GM19328 (cell line): ENCODE data around the gene TRDN.
"Not testable (repeated sequence)": the region's sequence is repeated elsewhere in the genome, so short reads cannot be mapped to it uniquely, and the experiment has no call there.

ENCODE experiments used
- ATAC-seq: cut with Tn5 transposase; IDR thresholded peaks from one replicate; pipeline ENCODE4 v1.9.1; 2021; ENCODE audit warnings: mild to moderate bottlenecking, moderate library complexity; ENCODE audit not compliant: unreplicated experiment

TRDN gene

GRCh38 chr6:123565529-123565928, 71.2 kb downstream of the TRDN start:
- ATAC-seq = no peak

DNA sequence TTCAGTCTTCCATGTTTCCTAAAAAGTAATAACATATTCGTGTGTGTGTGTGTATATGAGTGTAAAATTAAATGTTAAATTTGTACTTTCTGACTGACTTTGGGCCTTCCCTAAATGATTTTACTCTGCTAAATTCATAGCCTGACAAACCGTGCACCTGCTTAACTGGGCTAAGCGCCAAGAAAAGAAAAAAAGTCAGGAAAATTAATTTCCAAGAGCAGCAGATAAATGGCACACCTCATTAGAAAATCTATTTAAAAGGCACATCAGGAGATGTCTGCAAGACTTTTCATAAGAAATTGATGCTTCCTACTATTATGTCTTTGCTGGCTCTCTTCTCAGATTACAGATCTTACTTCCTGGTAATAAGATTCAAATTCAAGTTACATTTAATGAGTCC, 72.4 kb downstream of the TRDN start:
- no peak for ATAC-seq

GRCh38 chr6:123562677-123563076, 74.1 kb downstream of the TRDN start:
- no peak for ATAC-seq

- no peak for ATAC-seq
Observed at GRCh38 chr6:123562264-123562663, 74.5 kb downstream of the TRDN start.

- not testable (repeated sequence) for ATAC-seq
Observed at GRCh38 chr6:123559816-123560215, 76.9 kb downstream of the TRDN start.

DNA sequence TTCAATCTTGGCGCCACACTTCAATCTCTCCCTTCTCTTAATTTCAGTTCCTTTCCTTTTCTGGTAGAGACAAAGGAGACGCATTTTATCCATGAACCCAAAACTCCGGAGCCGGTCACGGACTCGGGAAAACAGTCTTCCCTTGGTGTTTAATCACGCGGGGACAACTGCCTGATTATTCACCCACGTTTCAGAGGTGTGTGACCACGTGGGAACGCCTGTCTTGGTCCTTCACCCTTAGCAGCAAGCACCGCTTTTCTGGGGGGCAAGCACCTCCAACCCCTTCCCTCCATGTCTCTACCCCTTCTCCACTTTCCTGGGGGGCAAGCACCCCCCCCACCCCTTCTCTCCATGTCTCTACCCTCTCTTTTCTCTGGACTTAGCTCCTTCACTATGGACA, 79.3 kb downstream of the TRDN start:
- not testable (repeated sequence) for ATAC-seq

GRCh38 chr6:123551939-123552707, 84.6 kb downstream of the TRDN start:
- ATAC-seq = no peak

DNA sequence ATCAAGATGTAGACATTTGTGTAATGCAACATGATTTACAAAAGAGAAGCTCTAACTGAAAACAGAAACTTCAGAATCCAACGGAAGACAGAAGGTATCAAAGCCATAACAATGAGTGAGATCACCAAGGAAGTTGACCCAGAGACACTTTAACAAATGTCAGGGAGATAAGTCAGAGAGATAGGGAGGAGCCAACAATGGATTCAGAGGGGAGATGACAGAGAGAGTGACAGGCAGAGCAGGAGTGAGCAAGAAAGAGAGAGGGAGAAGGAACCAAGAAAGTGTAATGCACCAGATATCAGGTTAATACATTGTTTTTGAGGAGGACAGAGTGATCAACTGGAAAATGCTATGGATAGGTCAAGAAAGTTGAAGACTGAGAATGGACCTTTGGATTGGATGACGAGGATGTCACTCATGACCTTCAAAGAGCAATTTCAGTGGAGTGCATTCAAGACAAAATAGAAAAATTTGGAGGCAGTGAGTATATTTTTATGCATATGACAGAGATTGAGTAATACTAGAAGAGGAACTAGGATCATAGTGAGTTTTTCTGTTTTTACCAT, 86.6 kb downstream of the TRDN start:
- ATAC-seq = no peak

GRCh38 chr6:123549476-123549875, 87.3 kb downstream of the TRDN start:
- ATAC-seq = no peak

DNA sequence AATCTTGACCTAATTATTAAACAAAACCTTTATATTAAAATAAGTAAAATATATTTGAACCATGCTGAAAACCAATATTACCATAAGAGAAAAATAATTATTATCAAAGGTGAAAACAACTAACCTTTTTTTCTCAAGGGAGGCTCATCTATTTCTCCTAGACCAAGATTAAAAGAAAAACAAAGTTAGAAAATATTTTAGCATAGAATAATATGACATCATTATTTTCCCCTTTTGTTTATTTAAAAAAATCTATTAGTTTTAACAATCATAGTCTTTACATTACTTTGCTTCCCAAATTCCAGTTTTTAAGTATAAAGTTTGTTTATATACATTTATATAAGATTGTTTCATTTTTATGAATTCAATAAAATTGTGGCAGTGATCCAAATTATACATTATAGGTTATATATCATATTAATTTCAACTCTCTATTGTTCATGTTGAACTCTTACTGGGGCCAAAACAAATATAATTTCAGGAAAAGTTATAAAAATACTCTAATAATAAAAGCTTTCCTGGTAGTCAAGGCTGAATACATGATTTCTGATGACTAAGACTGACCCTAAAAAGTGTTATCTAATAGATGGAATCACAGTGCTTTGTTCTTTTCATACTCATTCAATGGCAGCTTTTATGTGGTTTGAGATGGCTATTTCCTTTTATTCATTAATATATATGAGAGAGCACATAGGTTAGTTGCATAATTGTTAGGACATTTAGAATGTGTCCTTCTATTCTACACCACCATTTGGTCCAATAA, 89.4 kb downstream of the TRDN start:
- no peak for ATAC-seq

DNA sequence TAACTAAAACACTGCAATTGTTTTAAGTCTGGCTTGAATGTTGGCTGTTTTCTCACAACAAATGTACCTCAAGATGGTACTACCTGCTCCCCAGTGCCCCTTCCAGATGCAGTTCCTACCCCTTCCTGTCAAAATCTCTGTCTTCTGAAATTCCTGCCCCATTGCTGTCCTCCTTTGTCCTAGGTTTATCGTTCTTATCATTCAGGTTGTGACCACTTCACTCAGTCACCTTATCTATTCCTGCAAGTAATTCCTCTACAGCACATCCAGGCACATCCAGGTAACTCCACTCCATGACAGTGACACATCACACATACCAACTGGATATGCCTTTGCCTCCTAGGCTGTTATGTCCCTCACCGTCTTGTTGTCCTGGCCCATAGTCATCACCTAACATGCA, 90.2 kb downstream of the TRDN start:
- ATAC-seq = no peak

DNA sequence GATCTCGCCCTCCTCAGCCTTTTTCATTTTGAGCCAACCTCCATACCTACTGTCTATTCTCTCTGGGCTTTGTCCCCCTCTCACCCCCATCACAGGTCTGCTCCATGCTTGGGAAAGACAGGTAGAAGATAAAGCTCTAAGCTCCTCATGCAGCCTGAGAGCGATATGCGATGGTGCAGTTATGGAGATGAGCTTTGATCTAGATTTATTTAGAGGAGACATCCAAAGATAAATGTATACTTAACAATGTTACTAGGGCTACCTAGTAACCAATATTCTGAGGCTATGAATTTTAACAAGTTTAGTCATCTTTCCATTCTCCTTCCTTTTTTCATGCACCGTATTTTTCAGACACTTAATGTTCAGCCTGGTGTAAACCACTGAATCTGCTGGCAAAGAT, 95.3 kb downstream of the TRDN start:
- ATAC-seq = no peak

DNA sequence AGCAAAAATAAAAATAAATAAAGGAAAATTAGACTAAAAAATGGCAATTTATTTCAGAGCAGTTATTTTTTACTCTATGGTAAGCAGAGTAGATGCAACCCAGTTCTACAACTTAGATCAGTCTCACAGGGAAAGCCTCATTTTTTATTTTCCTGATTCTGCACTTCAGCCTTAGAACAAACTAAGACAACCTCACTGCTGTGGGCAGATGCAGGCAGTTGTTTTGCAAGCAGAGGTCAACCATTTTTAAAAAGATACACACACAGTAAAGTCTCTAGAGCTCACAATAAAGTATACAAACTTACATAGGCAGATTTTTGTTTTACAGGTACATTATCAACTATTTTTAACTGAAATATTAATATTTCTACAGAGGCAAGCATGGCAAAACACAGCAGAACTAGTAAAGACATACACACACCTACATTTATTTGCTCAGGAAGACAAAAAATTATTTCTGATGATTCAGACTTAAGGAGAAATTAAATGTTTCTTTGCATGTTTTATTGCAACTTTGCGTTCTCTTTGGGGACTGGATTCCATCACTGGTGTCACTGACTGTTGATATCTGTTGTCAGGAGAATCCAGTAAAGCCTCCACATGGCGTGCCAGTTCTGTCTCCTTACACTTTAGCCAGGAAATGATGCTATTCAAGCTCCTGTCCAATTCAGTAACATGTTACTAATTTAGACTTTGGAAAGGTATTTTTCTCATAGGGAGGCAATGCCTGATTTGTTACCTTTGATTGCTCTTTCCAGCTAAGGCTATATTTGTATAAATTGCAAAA, 102.7 kb downstream of the TRDN start:
- no peak for ATAC-seq

DNA sequence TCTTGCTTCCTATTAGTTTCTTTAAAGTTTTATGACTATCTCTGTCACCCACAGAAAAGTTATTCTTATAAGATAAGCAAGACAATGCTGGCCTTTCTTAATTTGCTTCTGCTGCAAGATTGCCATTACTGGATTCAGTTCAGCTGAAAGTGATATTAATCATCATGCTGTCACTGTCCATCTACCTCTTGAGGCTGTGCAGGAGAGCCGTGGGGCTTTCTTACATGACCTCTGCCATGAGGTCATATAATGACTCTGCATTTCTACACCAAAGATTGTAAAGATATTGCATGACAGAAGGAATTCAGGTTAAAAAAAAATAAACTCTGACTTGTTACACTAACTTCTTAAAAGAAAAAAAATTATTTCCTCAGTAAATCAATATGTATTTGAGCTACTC, 106.9 kb downstream of the TRDN start:
- no peak for ATAC-seq

DNA sequence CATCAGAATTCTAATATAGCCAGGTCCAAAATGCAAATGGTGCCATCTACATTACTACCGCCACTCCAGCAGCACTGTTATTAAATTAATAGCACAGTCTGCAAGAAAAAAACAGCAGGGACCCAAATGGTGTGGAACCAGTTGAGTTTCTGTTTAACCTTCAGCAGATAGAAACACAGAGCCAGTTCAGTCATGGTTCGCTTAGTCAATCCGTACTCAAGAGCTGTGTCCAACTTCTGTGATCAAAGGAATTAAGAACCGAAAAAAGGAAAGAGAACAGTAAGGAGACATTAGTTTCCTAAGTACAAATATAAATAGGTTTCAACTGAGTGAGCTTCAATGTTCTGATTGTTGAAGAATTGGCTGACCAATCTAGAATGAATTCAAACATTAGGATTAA, 107.7 kb downstream of the TRDN start:
- no peak for ATAC-seq

GRCh38 chr6:123527406-123527805, 109.3 kb downstream of the TRDN start:
- no peak for ATAC-seq

DNA sequence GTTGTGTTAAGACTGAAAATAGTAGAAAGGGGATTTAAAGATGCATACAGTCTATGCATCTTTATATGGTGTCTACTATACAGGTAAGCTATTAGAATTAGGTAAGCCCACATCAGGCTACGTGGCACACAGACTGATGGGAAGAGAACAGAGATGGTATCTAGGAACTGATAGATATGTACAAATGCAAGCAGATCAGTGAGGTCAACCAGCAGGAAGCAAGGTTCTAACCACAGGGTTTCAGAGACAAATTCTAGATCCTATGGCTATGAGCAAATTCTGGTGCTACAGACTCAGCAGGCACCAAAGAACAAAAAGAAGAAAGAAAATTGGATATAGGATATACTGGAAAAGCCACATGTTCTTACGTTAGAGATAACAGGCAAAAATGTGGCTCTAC, 110.6 kb downstream of the TRDN start:
- ATAC-seq = no peak

DNA sequence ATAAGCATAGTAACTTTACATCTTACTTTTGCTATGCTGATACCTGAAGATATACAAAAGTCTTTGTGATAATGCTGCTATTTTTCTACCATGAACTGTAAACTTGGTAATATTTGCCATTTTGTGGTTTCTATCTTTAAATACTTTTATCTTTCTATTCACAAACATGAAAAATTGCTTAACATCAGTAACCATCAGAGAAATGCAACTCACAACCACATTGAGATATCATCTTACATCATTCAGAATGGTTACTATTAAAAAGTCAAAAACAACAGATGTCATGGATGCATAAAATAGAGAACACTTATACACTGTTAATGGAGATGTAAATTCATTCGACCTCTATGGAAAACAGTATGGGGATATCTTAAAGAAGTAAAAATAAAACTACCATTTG, 112.0 kb downstream of the TRDN start:
- no peak for ATAC-seq

- ATAC-seq = no peak
Observed at GRCh38 chr6:123520217-123520616, 116.5 kb downstream of the TRDN start.

DNA sequence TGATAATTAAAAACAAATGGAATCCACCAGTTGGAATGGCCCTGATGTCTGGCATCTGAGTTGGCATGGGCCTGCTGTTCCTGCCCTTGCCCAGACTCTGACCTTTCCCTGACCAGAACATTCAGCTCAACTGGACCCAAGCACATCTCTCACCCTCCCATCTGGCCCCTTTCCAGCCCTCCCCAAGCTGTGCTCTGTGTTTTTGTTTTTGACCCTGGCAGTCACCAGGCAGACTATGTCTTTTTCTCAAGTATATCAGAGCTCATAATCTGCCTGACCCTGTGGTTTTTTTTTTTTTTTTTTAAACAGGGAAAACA, 117.6 kb downstream of the TRDN start:
- ATAC-seq = no peak

DNA sequence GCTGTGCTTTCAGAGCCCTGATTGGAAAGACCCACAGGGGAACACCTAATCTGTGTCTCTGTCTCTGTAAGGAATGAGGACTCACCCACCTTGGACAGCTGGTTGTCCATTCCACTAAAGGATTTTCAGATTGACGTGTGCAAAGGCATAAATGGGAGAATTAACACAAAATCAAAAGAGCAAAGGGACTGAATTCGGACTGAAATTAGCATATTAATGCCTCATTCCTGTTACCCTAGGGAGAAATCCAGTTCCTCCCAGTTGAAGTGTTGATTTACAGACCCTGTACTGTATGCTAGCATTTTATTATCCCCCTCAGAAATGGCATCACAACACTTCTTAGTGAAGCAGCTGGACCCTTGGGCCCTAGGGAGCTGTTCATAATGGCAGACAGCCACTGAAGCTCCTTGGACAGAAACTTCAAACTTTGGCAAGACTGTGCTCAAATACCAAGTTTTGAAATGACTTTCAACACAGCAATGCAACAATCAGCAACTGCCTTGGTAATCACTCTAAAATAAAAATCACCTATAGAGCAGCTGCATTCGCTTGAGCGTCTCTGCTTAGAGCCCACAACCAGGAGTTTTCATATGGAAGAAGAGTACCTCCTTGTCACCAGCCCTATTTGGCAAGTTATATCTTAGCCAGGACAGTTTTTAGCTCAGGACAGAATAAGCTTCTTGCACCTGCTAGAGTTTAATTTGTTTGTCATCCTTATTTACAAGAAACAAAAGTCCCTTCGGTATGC, 118.1 kb downstream of the TRDN start:
- no peak for ATAC-seq
